Naive thymus-derived CD8-positive, alpha-beta T cell (primary cell): ENCODE results near the gene LPIN1. TPM values are rescaled to one million over a fixed set of nuclear protein-coding genes. Genes with fewer than 3 reads are reported as not detected.

Experiments
- ATAC-seq, 2 donors: fragments of 150-1000 bp; cut with Tn5 transposase in 1 of 2; sonication (Bioruptor Pico), chemical (Tn5 transposase) in 1 of 2; 1 replicate in 1 of 2; 2 replicates in 1 of 2; pipeline ENCODE4 v1.10.0; 2021; ENCODE audit warnings: mild to moderate bottlenecking in 2 of 2, moderate library complexity in 2 of 2
- POLR2A ChIA-PET: fragments of 350-600 bp; sonication (Branson Sonifier 250); formaldehyde crosslinking; loops from one replicate; lab custom pipeline; 2021; ENCODE audit warnings: antibody characterized with exemption; lab: Charles Lee
- DNase-seq, 10 donors: peaks; one replicate each; pipeline versions ENCODE4 v3.0.0 to v3.0.0-alpha.2; 2020 to 2022
- H3K27ac Mint-ChIP-seq, 10 donors: one replicate each; pipeline ENCODE4 v1.8.0; 2020 to 2022; ENCODE audit warnings: mild to moderate bottlenecking in 10 of 10, mixed read lengths in 10 of 10, moderate library complexity in 4 of 10, inconsistent platforms in 1 of 10
- H3K27me3 Mint-ChIP-seq, 5 donors: one replicate each; pipeline ENCODE4 v1.8.0; 2021 to 2022; ENCODE audit warnings: mixed read lengths in 5 of 5
- H3K36me3 Mint-ChIP-seq, 3 donors: one replicate each; pipeline ENCODE4 v1.8.0; 2020 to 2022; ENCODE audit warnings: mixed read lengths in 3 of 3, mild to moderate bottlenecking in 2 of 3, inconsistent platforms in 1 of 3
- H3K4me1 Mint-ChIP-seq, 4 donors: one replicate each; pipeline ENCODE4 v1.8.0; 2021 to 2022; ENCODE audit warnings: mixed read lengths in 4 of 4
- H3K4me3 Mint-ChIP-seq, 10 donors: one replicate each; pipeline ENCODE4 v1.8.0; 2020 to 2022; ENCODE audit warnings: mild to moderate bottlenecking in 10 of 10, mixed read lengths in 10 of 10, moderate library complexity in 6 of 10, inconsistent platforms in 1 of 10
- H3K9me3 Mint-ChIP-seq, 9 donors: one replicate each; pipeline ENCODE4 v1.8.0; 2020 to 2022; ENCODE audit warnings: mixed read lengths in 9 of 9, mild to moderate bottlenecking in 3 of 9, inconsistent platforms in 1 of 9, moderate library complexity in 1 of 9
- polyA plus RNA-seq, 3 donors: library from polyadenylated mRNA; unstranded; fragments of 300-500 nt; fragmentation: Illumina TruSeq; gene quantifications; one replicate each; pipeline ENCODE4 v1.2.3, GENCODE V29; 2021
- total RNA-seq, 8 experiments: library from RNA in 2 of 8; stranded (reverse) in 2 of 8; gene quantifications; one replicate each; pipeline ENCODE4 v1.2.3 and lab custom pipeline; 2021 to 2026

LPIN1 gene
- total and polyA plus RNA-seq, 5 experiments from 2014 or later, result 15.7 to 82.4 (median 27.5) TPM

- POLR2A ChIA-PET, result no interaction called here
- H3K9me3 Mint-ChIP-seq, result no peaks in the 10 kb centered on the region
- H3K27ac Mint-ChIP-seq, result no peak overlapping the region
- H3K4me3 Mint-ChIP-seq, result no peak overlapping the region
- H3K36me3 Mint-ChIP-seq, result no peaks in the 10 kb centered on the region
- H3K27me3 Mint-ChIP-seq, result peaks cover 0 to 3% (median 1%) of the 10 kb centered on the region in 5 donors
- DNase-seq (no peak), ATAC-seq (no peak)
- peaks cover 11 to 23% (median 22%) of the 10 kb centered on the region in 4 donors for H3K4me1 Mint-ChIP-seq
Observed at GRCh38 chr2:11740723-11741122, 5.7 kb upstream of the LPIN1 start.

- no peaks in the 10 kb centered on the region for H3K36me3 Mint-ChIP-seq
Observed at GRCh38 chr2:11742317-11742701, 4.1 kb upstream of the LPIN1 start.

GRCh38 chr2:11742702-11743357 is 3.6 kb upstream of the LPIN1 start:
- ATAC-seq, result no peak
- no peak overlapping the region for H3K4me3 Mint-ChIP-seq
- peak overlapping the region in 2 of 10 donors; percentile 46 to 79 for H3K27ac Mint-ChIP-seq
- H3K4me1 Mint-ChIP-seq, result peaks cover 20 to 37% (median 32%) of the 10 kb centered on the region in 4 donors
- no peaks in the 10 kb centered on the region for H3K36me3 Mint-ChIP-seq
- H3K27me3 Mint-ChIP-seq, result no peaks in the 10 kb centered on the region
- POLR2A ChIA-PET, result no interaction called here
- no peaks in the 10 kb centered on the region for H3K9me3 Mint-ChIP-seq
- DNase-seq, result no peak

More at GRCh38 chr2:11742317-11742701, 4.1 kb upstream of the LPIN1 start:
- H3K4me3 Mint-ChIP-seq, result no peak overlapping the region
- H3K9me3 Mint-ChIP-seq, result no peaks in the 10 kb centered on the region
- DNase-seq (no peak), ATAC-seq (no peak)
- H3K27me3 Mint-ChIP-seq, result peaks cover 0 to 1% (median 0%) of the 10 kb centered on the region in 5 donors
- H3K27ac Mint-ChIP-seq, result peak overlapping the region in 1 of 10 donors; percentile 79
- peaks cover 17 to 32% (median 30%) of the 10 kb centered on the region in 4 donors for H3K4me1 Mint-ChIP-seq
- POLR2A ChIA-PET, result no interaction called here

GRCh38 chr2:11743366-11743765 is 3.1 kb upstream of the LPIN1 start:
- Mint-ChIP-seq H3K4me3 (no peak overlapping the region), H3K36me3 (no peaks in the 10 kb centered on the region), H3K9me3 (no peaks in the 10 kb centered on the region), H3K27me3 (no peaks in the 10 kb centered on the region), H3K27ac (peak overlapping the region in 1 of 10 donors; percentile 46), H3K4me1 (peaks cover 23 to 41% (median 37%) of the 10 kb centered on the region in 4 donors)
- ATAC-seq, result no peak
- POLR2A ChIA-PET, result interaction anchor here (1.0 kb wide), 1 partner anchor 31 kb away, joined by 4 read pairs; no protein-coding TSS in a partner anchor
- no peak for DNase-seq

GRCh38 chr2:11743846-11744553 is 2.4 kb upstream of the LPIN1 start:
- Mint-ChIP-seq H3K4me1 (peaks cover 29 to 45% (median 43%) of the 10 kb centered on the region in 4 donors), H3K4me3 (peak overlapping the region in 8 of 10 donors; percentile 15 to 77 (median 50)), H3K36me3 (no peaks in the 10 kb centered on the region), H3K27ac (peak overlapping the region in 7 of 10 donors; percentile 33 to 88 (median 69)), H3K9me3 (no peaks in the 10 kb centered on the region), H3K27me3 (no peaks in the 10 kb centered on the region)
- POLR2A ChIA-PET, result interaction anchor here (1.0 to 1.1 kb wide), 2 partner anchors 31 to 35 kb away, joined by 3 to 4 read pairs; no protein-coding TSS in a partner anchor
- ATAC-seq, result no peak
- DNase-seq, result peak in 4 of 10 donors; percentile 16 to 52 (median 28)

GRCh38 chr2:11744631-11745394 is 1.6 kb upstream of the LPIN1 start:
- Mint-ChIP-seq H3K27me3 (no peaks in the 10 kb centered on the region), H3K4me3 (peak overlapping the region; percentile 4 to 77 (median 52)), H3K4me1 (peaks cover 33 to 54% (median 51%) of the 10 kb centered on the region in 4 donors), H3K36me3 (no peaks in the 10 kb centered on the region), H3K9me3 (no peaks in the 10 kb centered on the region), H3K27ac (peak overlapping the region in 6 of 10 donors; percentile 21 to 69 (median 46))
- ATAC-seq, result peak in 1 of 2 donors; percentile 34
- DNase-seq, result peak in 5 of 10 donors; percentile 16 to 53 (median 40)
- POLR2A ChIA-PET, result interaction anchor here (1.0 to 3.0 kb wide), 4 partner anchors 10 to 34 kb away, joined by 3 to 16 read pairs (median 6); no protein-coding TSS in a partner anchor

- peak overlapping the region; percentile 61 to 87 (median 75) for H3K4me3 Mint-ChIP-seq
- H3K27ac Mint-ChIP-seq, result peak overlapping the region; percentile 28 to 84 (median 72)
- no peaks in the 10 kb centered on the region for H3K27me3 Mint-ChIP-seq
- POLR2A ChIA-PET, result interaction anchor here (0.7 to 3.0 kb wide), 4 partner anchors 9 to 44 kb away, joined by 3 to 16 read pairs (median 6); no protein-coding TSS in a partner anchor
- DNase-seq (peak in 2 of 10 donors; percentile 1 to 15), ATAC-seq (peak in 1 of 2 donors; percentile 0)
- peaks cover 42 to 63% (median 61%) of the 10 kb centered on the region in 4 donors for H3K4me1 Mint-ChIP-seq
- no peaks in the 10 kb centered on the region for H3K36me3 Mint-ChIP-seq
- no peaks in the 10 kb centered on the region for H3K9me3 Mint-ChIP-seq
Observed at GRCh38 chr2:11745613-11746375, 638 bp upstream of the LPIN1 start.

GRCh38 chr2:11746807-11747459 is 501 bp downstream of the LPIN1 start:
- peak; percentile 46 to 49 for ATAC-seq
- Mint-ChIP-seq H3K4me1 (peaks cover 46 to 75% (median 68%) of the 10 kb centered on the region in 4 donors), H3K27ac (peak overlapping the region; percentile 86 to 96 (median 93)), H3K36me3 (no peaks in the 10 kb centered on the region), H3K27me3 (no peaks in the 10 kb centered on the region), H3K9me3 (no peaks in the 10 kb centered on the region), H3K4me3 (peak overlapping the region; percentile 85 to 96 (median 93))
- POLR2A ChIA-PET, result interaction anchor here (0.7 to 3.0 kb wide), 5 partner anchors 10 to 45 kb away, joined by 3 to 16 read pairs (median 3); no protein-coding TSS in a partner anchor
- peak in 4 of 10 donors; percentile 7 to 34 (median 31) for DNase-seq

- H3K27me3 Mint-ChIP-seq, result no peaks in the 10 kb centered on the region
- H3K4me3 Mint-ChIP-seq, result peak overlapping the region; percentile 85 to 96 (median 93)
- H3K36me3 Mint-ChIP-seq, result no peaks in the 10 kb centered on the region
- peak overlapping the region; percentile 89 to 98 (median 94) for H3K27ac Mint-ChIP-seq
- ATAC-seq (no peak), DNase-seq (no peak)
- POLR2A ChIA-PET, result interaction anchor here (2.2 kb wide), 1 partner anchor 29 kb away, joined by 6 read pairs; no protein-coding TSS in a partner anchor
- H3K4me1 Mint-ChIP-seq, result peaks cover 46 to 86% (median 76%) of the 10 kb centered on the region in 4 donors
- H3K9me3 Mint-ChIP-seq, result no peaks in the 10 kb centered on the region
Observed at GRCh38 chr2:11748018-11748860, 1.8 kb downstream of the LPIN1 start.

GRCh38 chr2:11748861-11749645 is 2.6 kb downstream of the LPIN1 start:
- POLR2A ChIA-PET, result no interaction called here

More at GRCh38 chr2:11748861-11749645, 2.6 kb downstream of the LPIN1 start:
- Mint-ChIP-seq H3K27me3 (no peaks in the 10 kb centered on the region), H3K4me1 (peaks cover 52 to 89% (median 79%) of the 10 kb centered on the region in 4 donors), H3K36me3 (no peaks in the 10 kb centered on the region), H3K4me3 (peak overlapping the region; percentile 42 to 95 (median 90)), H3K27ac (peak overlapping the region; percentile 82 to 98 (median 94)), H3K9me3 (no peaks in the 10 kb centered on the region)
- DNase-seq (peak in 1 of 10 donors; percentile 1), ATAC-seq (no peak)
